SK-N-SH (cell line): Measurements from ENCODE around the gene C6orf89. TPM values are rescaled to one million over a fixed set of nuclear protein-coding genes. Genes with fewer than 3 reads are reported as not detected.

Experiments
- CTCF ChIA-PET: fragments of 300-600, 350-600 bp; formaldehyde crosslinking; extraction: SDS; loops from one replicate; lab custom pipeline; 2021; lab: Yijun Ruan, JAX
- POLR2A ChIA-PET: fragments of 350-600 bp; sonication (Branson Sonifier 250); formaldehyde crosslinking; extraction: SDS; loops from one replicate; lab custom pipeline; 2020; ENCODE audit warnings: antibody characterized with exemption, inconsistent platforms; lab: Yijun Ruan, JAX
- DNase-seq: peaks from one replicate; pipeline ENCODE4 v3.0.0; 2012
- H2AFZ ChIP-seq: fragments of 200-600 bp; sonication (generic); 2 replicates; pipeline ENCODE4 v1.8.1; 2016; ENCODE audit warnings: antibody characterized with exemption, mild to moderate bottlenecking, low read depth
- H3F3A ChIP-seq: fragments of 200-600 bp; sonication (generic); replicated peaks from 2 replicates; pipeline ENCODE3; 2016; ENCODE audit warnings: antibody characterized with exemption, mild to moderate bottlenecking; ENCODE audit not compliant: insufficient read depth
- H3K27ac ChIP-seq, 2 experiments: fragments of 200-500 bp in 1 of 2; fragments of 200-600 bp in 1 of 2; sonication (Bioruptor generic) in 1 of 2; sonication (generic), shearing (Covaris generic) in 1 of 2; 2 replicates each; pipeline versions ENCODE4 v1.5.1 to v1.6.1; 2014 to 2016; ENCODE audit warnings: low read depth in 2 of 2, inconsistent platforms in 1 of 2, low read length in 1 of 2, mild to moderate bottlenecking in 1 of 2, mixed read lengths in 1 of 2
- H3K27me3 ChIP-seq: fragments of 200-600 bp; sonication (generic), shearing (Covaris generic); 2 replicates; pipeline ENCODE4 v1.6.1; 2016; ENCODE audit warnings: mixed run types; ENCODE audit not compliant: insufficient read depth
- H3K36me3 ChIP-seq, 2 experiments: fragments of 200-500 bp in 1 of 2; fragments of 200-600 bp in 1 of 2; sonication (Bioruptor generic) in 1 of 2; sonication (generic) in 1 of 2; replicated peaks in 1 of 2; 2 replicates each; pipeline versions ENCODE3 to v1.5.1; 2014 to 2016; ENCODE audit warnings: low read length in 1 of 2, mild to moderate bottlenecking in 1 of 2; ENCODE audit not compliant: insufficient read depth in 2 of 2, control insufficient read depth in 1 of 2
- H3K4me1 ChIP-seq, 2 experiments: fragments of 200-500 bp in 1 of 2; fragments of 200-600 bp in 1 of 2; sonication (Bioruptor generic) in 1 of 2; sonication (generic), shearing (Covaris generic) in 1 of 2; 2 replicates each; pipeline versions ENCODE4 v1.5.1 to v1.6.1; 2014 to 2016; ENCODE audit warnings: low read depth in 1 of 2, low read length in 1 of 2, mixed run types in 1 of 2; ENCODE audit not compliant: insufficient read depth in 2 of 2, control insufficient read depth in 1 of 2
- H3K4me2 ChIP-seq: fragments of 200-600 bp; sonication (generic), shearing (Covaris generic); 2 replicates; pipeline ENCODE4 v1.6.1; 2017; ENCODE audit warnings: mixed run types
- H3K4me3 ChIP-seq, 2 experiments: fragments of 200-500 bp in 1 of 2; fragments of 200-600 bp in 1 of 2; sonication (Bioruptor generic) in 1 of 2; sonication (generic), shearing (Covaris generic) in 1 of 2; 2 replicates each; pipeline versions ENCODE4 v1.5.1 to v1.8.1; 2014 to 2016; ENCODE audit warnings: low read depth in 2 of 2, inconsistent platforms in 1 of 2, low read length in 1 of 2, mild to moderate bottlenecking in 1 of 2, mixed read lengths in 1 of 2, moderate library complexity in 1 of 2
- H3K79me2 ChIP-seq: fragments of 200-600 bp; sonication (generic); 2 replicates; pipeline ENCODE4 v1.8.1; 2017; ENCODE audit warnings: mild to moderate bottlenecking; ENCODE audit not compliant: insufficient read depth
- H3K9ac ChIP-seq: fragments of 200-600 bp; sonication (generic); 2 replicates; pipeline ENCODE4 v1.6.1; 2017; ENCODE audit warnings: mixed run types
- H3K9me2 ChIP-seq: fragments of 200-600 bp; sonication (generic); 2 replicates; pipeline ENCODE4 v1.6.1; 2017; ENCODE audit warnings: mixed run types
- H3K9me3 ChIP-seq: fragments of 200-600 bp; sonication (generic); 2 replicates; pipeline ENCODE4 v1.6.1; 2017; ENCODE audit warnings: mixed run types, mild to moderate bottlenecking, moderate library complexity
- H4K20me1 ChIP-seq: fragments of 200-600 bp; sonication (generic); 2 replicates; pipeline ENCODE4 v1.6.1; 2017; ENCODE audit warnings: mild to moderate bottlenecking, mixed run types; ENCODE audit not compliant: insufficient read depth
- ELF1 ChIP-seq: IDR thresholded peaks from 2 replicates; pipeline ENCODE4 v1.4.0; 2012
- EZH2phosphoT487 ChIP-seq: fragments of 200-600 bp; sonication (generic); IDR thresholded peaks from 2 replicates; pipeline ENCODE4 v1.6.1; 2017; ENCODE audit warnings: low read depth, mixed run types, mild to moderate bottlenecking, antibody characterized with exemption, moderate library complexity, borderline replicate concordance
- FOSL2 ChIP-seq: IDR thresholded peaks from 2 replicates; pipeline ENCODE4 v1.4.0; 2012; ENCODE audit warnings: low read depth, mild to moderate bottlenecking, moderate library complexity, borderline replicate concordance
- FOXM1 ChIP-seq: IDR thresholded peaks from 2 replicates; pipeline ENCODE4 v1.4.0; 2012; ENCODE audit warnings: low read depth, mild to moderate bottlenecking
- MXI1 ChIP-seq: IDR thresholded peaks from 2 replicates; pipeline ENCODE4 v1.6.1; 2012; ENCODE audit warnings: mild to moderate bottlenecking, low read depth, low read length, improper control_type of control experiment
- RFX5 ChIP-seq: IDR thresholded peaks from 2 replicates; pipeline ENCODE4 v1.6.1; 2012; ENCODE audit warnings: mild to moderate bottlenecking, improper control_type of control experiment, low read length
- SIN3A ChIP-seq: IDR thresholded peaks from 2 replicates; pipeline ENCODE4 v1.6.1; 2012; ENCODE audit warnings: low read depth, mild to moderate bottlenecking, low read length, moderate library complexity, borderline replicate concordance
- TAF1 ChIP-seq: IDR thresholded peaks from 2 replicates; pipeline ENCODE4 v1.6.1; 2012; ENCODE audit warnings: low read depth, mild to moderate bottlenecking, low read length, moderate library complexity, borderline replicate concordance
- TCF12 ChIP-seq: IDR thresholded peaks from 2 replicates; pipeline ENCODE4 v1.4.0; 2012
- TEAD4 ChIP-seq: IDR thresholded peaks from 2 replicates; pipeline ENCODE4 v1.4.0; 2012; ENCODE audit warnings: mild to moderate bottlenecking, borderline replicate concordance; ENCODE audit not compliant: insufficient read depth
- YY1 ChIP-seq: IDR thresholded peaks from 2 replicates; pipeline ENCODE4 v1.4.0; 2012; ENCODE audit warnings: low read depth, mild to moderate bottlenecking
- WGBS: methylation state at CpG from one replicate; pipeline ENCODE4 v1.1.6; 2017; ENCODE audit warnings: low lambda C conversion rate; 5-methylcytosine and 5-hydroxymethylcytosine counted together
- polyA plus RNA-seq, 3 experiments: library from polyadenylated mRNA; depleted of rRNA; stranded (reverse); fragments of >200 nt; gene quantifications; 2 replicates each; pipeline ENCODE4 v1.2.3, GENCODE V29; 2012
- TF ChIP-seq, protein P1 (sequence below): IDR thresholded peaks from 2 replicates; pipeline ENCODE4 v1.4.0; 2012; ENCODE audit warnings: low read depth, borderline replicate concordance
- TF ChIP-seq, protein P2 (sequence below): IDR thresholded peaks from 2 replicates; pipeline ENCODE4 v1.4.0; 2012; ENCODE audit warnings: low read depth

Gene C6orf89
- polyA plus RNA-seq, 1 of the 3 experiments (the other 2 are of a cell fraction) = 20.4 TPM

- Histone ChIP-seq H3K4me3 (no peak overlapping the region), H3K9me2 (no peaks in the 10 kb centered on the region), H3K27ac (no peak overlapping the region), H3F3A (no peaks in the 10 kb centered on the region), H3K4me1 (no peaks in the 10 kb centered on the region), H2AFZ (no peak overlapping the region), H3K27me3 (no peaks in the 10 kb centered on the region), H3K9ac (no peak overlapping the region), H3K4me2 (no peak overlapping the region), H3K79me2 (no peaks in the 10 kb centered on the region; the same call in 1 of the 2 replicates), H3K36me3 (peaks cover 59 to 99% of the 10 kb centered on the region in 2 experiments), H4K20me1 (peaks cover 20% of the 10 kb centered on the region), H3K9me3 (no peaks in the 10 kb centered on the region)
- 96% methylated on average over 1 of the region's 1 CpG for WGBS
- TF ChIP-seq TCF12 = no peak
- TF ChIP-seq RFX5 = no peak
- no peak for TF ChIP-seq FOSL2
- ChIA-PET CTCF (no interaction called here), POLR2A (no interaction called here)
- DNase-seq = no peak
Measured at GRCh38 chr6:36973190-36973589, 87.4 kb downstream of the C6orf89 start.

- Histone ChIP-seq H3K79me2 (no peaks in the 10 kb centered on the region; the same call in 1 of the 2 replicates), H3K9me2 (no peaks in the 10 kb centered on the region), H3K9ac (no peak overlapping the region), H3K4me1 (no peaks in the 10 kb centered on the region), H3K9me3 (no peaks in the 10 kb centered on the region), H3K27me3 (no peaks in the 10 kb centered on the region), H3K4me3 (no peak overlapping the region), H3F3A (no peaks in the 10 kb centered on the region), H2AFZ (no peak overlapping the region), H3K36me3 (peaks cover 60 to 94% of the 10 kb centered on the region in 2 experiments), H3K27ac (no peak overlapping the region), H4K20me1 (peaks cover 21% of the 10 kb centered on the region; the same call in 1 of the 2 replicates), H3K4me2 (no peak overlapping the region)
- CTCF ChIA-PET = no interaction called here
- WGBS = 90% methylated on average over 4 of the region's 4 CpGs
- TF ChIP-seq MXI1 (no peak), FOXM1 (no peak)
- TF ChIP-seq, protein P1, sequence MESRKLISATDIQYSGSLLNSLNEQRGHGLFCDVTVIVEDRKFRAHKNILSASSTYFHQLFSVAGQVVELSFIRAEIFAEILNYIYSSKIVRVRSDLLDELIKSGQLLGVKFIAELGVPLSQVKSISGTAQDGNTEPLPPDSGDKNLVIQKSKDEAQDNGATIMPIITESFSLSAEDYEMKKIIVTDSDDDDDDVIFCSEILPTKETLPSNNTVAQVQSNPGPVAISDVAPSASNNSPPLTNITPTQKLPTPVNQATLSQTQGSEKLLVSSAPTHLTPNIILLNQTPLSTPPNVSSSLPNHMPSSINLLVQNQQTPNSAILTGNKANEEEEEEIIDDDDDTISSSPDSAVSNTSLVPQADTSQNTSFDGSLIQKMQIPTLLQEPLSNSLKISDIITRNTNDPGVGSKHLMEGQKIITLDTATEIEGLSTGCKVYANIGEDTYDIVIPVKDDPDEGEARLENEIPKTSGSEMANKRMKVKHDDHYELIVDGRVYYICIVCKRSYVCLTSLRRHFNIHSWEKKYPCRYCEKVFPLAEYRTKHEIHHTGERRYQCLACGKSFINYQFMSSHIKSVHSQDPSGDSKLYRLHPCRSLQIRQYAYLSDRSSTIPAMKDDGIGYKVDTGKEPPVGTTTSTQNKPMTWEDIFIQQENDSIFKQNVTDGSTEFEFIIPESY = no peak
- TF ChIP-seq, protein P2, sequence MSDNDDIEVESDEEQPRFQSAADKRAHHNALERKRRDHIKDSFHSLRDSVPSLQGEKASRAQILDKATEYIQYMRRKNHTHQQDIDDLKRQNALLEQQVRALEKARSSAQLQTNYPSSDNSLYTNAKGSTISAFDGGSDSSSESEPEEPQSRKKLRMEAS = no peak
- POLR2A ChIA-PET = no interaction called here
- DNase-seq = no peak
Measured at GRCh38 chr6:36973647-36974046, 87.9 kb downstream of the C6orf89 start.

DNA sequence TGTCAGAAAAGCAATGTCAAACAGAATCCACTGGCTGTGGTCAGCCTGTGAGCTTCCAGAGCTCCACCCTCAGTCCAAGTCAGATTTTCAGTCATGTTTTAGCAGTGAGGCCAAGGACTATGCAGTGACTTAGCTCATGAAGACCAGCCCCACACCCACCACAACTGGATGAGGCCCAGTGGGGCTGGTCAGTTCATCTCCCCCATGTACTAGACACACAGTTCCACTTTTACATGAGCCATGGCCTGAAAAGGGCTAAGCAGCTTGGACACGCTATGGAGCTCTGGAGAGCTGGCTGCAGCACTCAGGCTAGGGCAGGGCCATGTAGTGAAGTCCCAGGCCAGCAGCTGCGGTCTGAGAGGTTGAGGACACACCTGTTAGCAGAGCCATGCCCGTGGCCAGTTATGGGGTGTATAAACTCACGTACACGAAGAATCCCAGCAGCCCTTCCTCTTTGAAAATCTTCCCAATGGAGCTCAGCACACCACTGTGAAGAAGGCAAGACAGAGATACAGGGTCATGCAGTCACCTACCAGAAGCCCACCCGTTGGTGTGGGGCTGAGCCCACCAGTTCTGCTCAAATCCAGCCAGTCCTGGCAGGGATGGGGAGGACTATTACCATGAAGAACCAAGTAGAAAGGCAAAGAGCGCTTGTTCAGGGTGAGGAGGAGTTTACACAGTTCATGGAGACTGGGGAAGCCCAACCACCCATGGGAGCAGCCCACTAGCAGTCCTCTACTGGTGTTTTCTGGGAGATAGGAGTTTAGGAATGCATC lies 89.7 kb downstream of the C6orf89 start:
- CTCF ChIA-PET = interaction anchor here (1.8 to 7.7 kb wide), 3 partner anchors 44 to 209 kb away, joined by 5 to 46 read pairs (median 8); partner anchors contain the start of gene C6orf89
- no peaks in the 10 kb centered on the region for H3K9me2 ChIP-seq
- H3K27ac ChIP-seq = no peak overlapping the region
- H3F3A ChIP-seq = no peaks in the 10 kb centered on the region
- H3K9ac ChIP-seq = no peak overlapping the region
- H3K4me1 ChIP-seq = peaks cover 3 to 4% of the 10 kb centered on the region in 2 experiments; a peak in 1 of 4 replicates
- no peaks in the 10 kb centered on the region for H3K27me3 ChIP-seq
- no peak for DNase-seq
- H2AFZ ChIP-seq = no peak overlapping the region
- H3K79me2 ChIP-seq = peaks cover 17% of the 10 kb centered on the region
- no peak overlapping the region for H3K4me2 ChIP-seq
- no peak overlapping the region for H3K4me3 ChIP-seq
- peaks cover 53 to 79% of the 10 kb centered on the region in 2 experiments for H3K36me3 ChIP-seq
- H3K9me3 ChIP-seq = no peaks in the 10 kb centered on the region
- 96% methylated on average over 4 of the region's 7 CpGs for WGBS
- H4K20me1 ChIP-seq = peaks cover 38% of the 10 kb centered on the region
- no peak for TF ChIP-seq FOSL2
- TF ChIP-seq EZH2phosphoT487 = no peak
- TF ChIP-seq ELF1 = no peak
- no peak for TF ChIP-seq TEAD4
- TF ChIP-seq SIN3A = no peak
- TF ChIP-seq YY1 = no peak
- TF ChIP-seq RFX5 = no peak
- no peak for TF ChIP-seq TAF1
- POLR2A ChIA-PET = no interaction called here
